Keratinocyte (primary cell): ENCODE measurements around the gene AKT1. TPM values are rescaled to one million over a fixed set of nuclear protein-coding genes. Genes with fewer than 3 reads are reported as not detected.

Experiments
- DNase-seq: peaks from one replicate; pipeline ENCODE4 v3.0.0-alpha.2; 2011; ENCODE audit warnings: low read depth, missing footprints, low spot score
- FAIRE-seq: peaks from 2 replicates; lab custom pipeline; 2011; peaks lifted over from hg19 to GRCh38; lab: Jason Lieb, UNC
- H2AFZ ChIP-seq: 2 replicates; pipeline ENCODE4 v1.6.0; 2012; ENCODE audit warnings: low read length, control low read depth, inconsistent platforms; ENCODE audit not compliant: control insufficient read depth
- H3K27ac ChIP-seq: 2 replicates; pipeline ENCODE4 v1.5.1; 2011; ENCODE audit warnings: low read length; ENCODE audit not compliant: control insufficient read depth, insufficient read depth
- H3K27me3 ChIP-seq: 3 replicates; pipeline ENCODE4 v1.6.0; 2011; ENCODE audit warnings: low read length; ENCODE audit not compliant: control insufficient read depth, insufficient read depth; ENCODE audit errors: extremely low read depth
- H3K36me3 ChIP-seq, 2 experiments: 2 replicates in 1 of 2; 3 replicates in 1 of 2; pipeline ENCODE4 v1.5.1; 2011; ENCODE audit warnings: low read length in 2 of 2, mild to moderate bottlenecking in 1 of 2; ENCODE audit not compliant: control insufficient read depth in 2 of 2, insufficient read depth in 2 of 2; ENCODE audit errors: extremely low read depth in 1 of 2
- H3K4me1 ChIP-seq: 3 replicates; pipeline ENCODE4 v1.5.1; 2011; ENCODE audit warnings: low read length; ENCODE audit not compliant: control insufficient read depth, insufficient read depth; ENCODE audit errors: extremely low read depth
- H3K4me2 ChIP-seq: 3 replicates; pipeline ENCODE4 v1.6.0; 2011; ENCODE audit warnings: low read depth, low read length; ENCODE audit not compliant: control insufficient read depth, insufficient read depth; ENCODE audit errors: extremely low read depth
- H3K4me3 ChIP-seq, 3 experiments: fragments of 200-600 bp in 1 of 3; sonication (generic) in 1 of 3; 2 replicates in 2 of 3; 3 replicates in 1 of 3; pipeline ENCODE4 v1.5.1; 2011 to 2016; ENCODE audit warnings: low read length in 3 of 3, mild to moderate bottlenecking in 3 of 3, control low read depth in 2 of 3, inconsistent platforms in 1 of 3, low read depth in 1 of 3, mixed read lengths in 1 of 3, mixed run types in 1 of 3, moderate library complexity in 1 of 3; ENCODE audit not compliant: control insufficient read depth in 2 of 3, insufficient read depth in 2 of 3; ENCODE audit errors: extremely low read depth in 1 of 3
- H3K79me2 ChIP-seq: 2 replicates; pipeline ENCODE4 v1.6.0; 2012; ENCODE audit warnings: low read length; ENCODE audit not compliant: control insufficient read depth, insufficient read depth
- H3K9ac ChIP-seq: 3 replicates; pipeline ENCODE4 v1.6.0; 2011; ENCODE audit warnings: low read length; ENCODE audit not compliant: control insufficient read depth, insufficient read depth; ENCODE audit errors: extremely low read depth
- H3K9me1 ChIP-seq: 3 replicates; pipeline ENCODE4 v1.6.0; 2011; ENCODE audit warnings: low read length; ENCODE audit not compliant: control insufficient read depth, insufficient read depth; ENCODE audit errors: extremely low read depth
- H3K9me3 ChIP-seq: 2 replicates; pipeline ENCODE4 v1.5.1; 2012; ENCODE audit warnings: low read depth, low read length; ENCODE audit not compliant: control insufficient read depth
- H4K20me1 ChIP-seq: 3 replicates; pipeline ENCODE4 v1.6.0; 2011; ENCODE audit warnings: low read length; ENCODE audit not compliant: control insufficient read depth, insufficient read depth; ENCODE audit errors: extremely low read depth
- EZH2 ChIP-seq: IDR thresholded peaks from one replicate; pipeline ENCODE4 v1.6.1; 2012; ENCODE audit warnings: inconsistent platforms, mild to moderate bottlenecking, low read length, moderate library complexity
- dilution Hi-C: fragments of 300-500 bp; cut with MboI; formaldehyde crosslinking; loops from one replicate; pipeline ENCODE4 v1.7.0; 2020; ENCODE audit warnings: low sequenced_read_pairs; ENCODE audit not compliant: extremely low pct_ligation_motif_present
- polyA minus RNA-seq, 3 experiments: library from RNA; depleted of rRNA, polyadenylated mRNA; stranded (reverse); fragments of >200 nt; gene quantifications; 1 replicate in 1 of 3; 2 replicates in 1 of 3; 3 replicates in 1 of 3; pipeline ENCODE4 v1.2.3, GENCODE V29; 2011
- polyA plus RNA-seq, 5 experiments: library from polyadenylated mRNA; depleted of rRNA in 3 of 5; stranded (reverse) in 3 of 5; stranded (forward) in 1 of 5; unstranded in 1 of 5; fragments of >200 nt; gene quantifications; 1 replicate in 1 of 5; 2 replicates in 3 of 5; 3 replicates in 1 of 5; pipeline versions ENCODE4 v1.2.1 to v1.2.3, GENCODE V29; 2011 to 2012; ENCODE audit warnings: missing spikeins in 2 of 5, low read depth in 1 of 5, low replicate concordance in 1 of 5
- TF ChIP-seq, protein P1 (sequence below), 3 experiments: IDR thresholded peaks in 1 of 3; conservative IDR thresholded peaks in 1 of 3; optimal IDR thresholded peaks in 1 of 3; 2 replicates in 2 of 3; 3 replicates in 1 of 3; pipeline versions ENCODE3 to v1.5.1; 2011; ENCODE audit warnings: low read length in 3 of 3, mild to moderate bottlenecking in 3 of 3, moderate library complexity in 2 of 3, control low read depth in 1 of 3, inconsistent platforms in 1 of 3; ENCODE audit not compliant: insufficient read depth in 2 of 3; ENCODE audit errors: extremely low read depth in 1 of 3

Gene AKT1
- polyA plus RNA-seq (82.3 to 102 TPM (median 95.5 TPM) in 3 replicates), polyA minus RNA-seq (123 to 292 TPM (median 136 TPM) in 3 replicates)
- 41.8 TPM for polyA plus RNA-seq (2011; ENCODE audit: low read depth)
- 92.7 and 139 TPM in 2 replicates for polyA plus RNA-seq (2011; cell fraction: cytosol; rRNA removed)
- 92.9 and 114 TPM in 2 replicates for polyA plus RNA-seq (2011; cell fraction: nucleus; rRNA removed)
- polyA plus RNA-seq (2012; ENCODE audit: low replicate concordance) = 42.3 and 107 TPM in 2 replicates
- 216 TPM for polyA minus RNA-seq (2011; cell fraction: cytosol; rRNA and poly(A)+ RNA removed)
- polyA minus RNA-seq (2011; cell fraction: nucleus; rRNA and poly(A)+ RNA removed) = 38.2 and 40.0 TPM in 2 replicates

DNA sequence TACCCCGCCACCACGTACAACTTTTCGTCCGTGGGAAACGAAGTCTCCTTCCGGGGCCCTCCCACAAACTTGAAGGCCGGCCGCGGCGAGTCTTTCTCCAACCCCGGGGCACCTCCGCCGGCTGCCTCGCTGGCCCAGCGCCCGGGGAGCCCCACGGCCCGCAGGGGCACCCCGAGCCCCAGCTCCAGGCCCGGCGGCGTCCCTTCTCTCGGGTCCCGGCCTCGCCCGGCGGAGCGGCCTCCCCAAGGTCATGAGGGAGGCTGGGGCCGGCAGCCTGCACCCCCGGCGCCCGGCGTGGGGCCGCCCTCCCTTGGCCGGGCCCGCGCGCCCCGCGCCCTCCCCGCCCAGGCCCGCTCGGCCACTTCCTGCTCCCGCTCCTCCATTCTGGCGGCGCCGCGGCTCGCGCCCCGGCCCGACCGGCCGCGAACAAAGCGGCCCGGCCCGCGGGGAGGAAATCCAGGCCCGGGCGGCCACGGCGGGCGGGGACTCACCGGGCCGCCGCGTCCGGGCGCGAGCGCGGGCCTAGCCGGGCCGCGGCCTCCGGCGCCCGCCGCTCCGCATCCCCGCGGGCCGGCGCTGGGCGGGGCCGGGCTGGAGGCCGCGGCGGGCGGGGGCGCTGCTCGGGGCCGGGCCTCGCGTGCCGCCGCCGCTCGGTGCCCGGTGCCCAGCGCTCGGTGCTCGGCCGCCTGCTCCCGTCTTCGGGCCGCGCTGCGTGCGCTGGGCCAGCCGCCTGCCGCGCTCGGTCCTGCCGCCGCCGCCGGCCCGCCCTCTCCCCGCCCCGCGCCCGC lies at the start of gene AKT1:
TSS of gene AKT1 (minus strand) at position 756 of the 788 bp plus-strand sequence. CDS start 3,105 bp downstream, outside the sequence.
- Histone ChIP-seq H4K20me1 (peaks cover 15% of the 10 kb centered on the region), H3K9me3 (no peaks in the 10 kb centered on the region), H3K27ac (peak within 1 kb of the TSS; percentile 58), H3K27me3 (peaks cover 13% of the 10 kb centered on the region), H3K36me3 (peaks cover 12 to 15% of the 10 kb centered on the region in 2 experiments), H3K4me1 (peaks cover 20% of the 10 kb centered on the region), H3K79me2 (peaks cover 47% of the 10 kb centered on the region), H3K4me2 (peak within 1 kb of the TSS; percentile 90), H3K4me3 (peak within 1 kb of the TSS; percentile 71 to 91 (median 87)), H3K9me1 (peaks cover 10% of the 10 kb centered on the region), H2AFZ (no peak within 1 kb of the TSS), H3K9ac (peak within 1 kb of the TSS; percentile 83)
- no peak for FAIRE-seq
- DNase-seq = no peak
- no peak for TF ChIP-seq EZH2
- TF ChIP-seq, protein P1, sequence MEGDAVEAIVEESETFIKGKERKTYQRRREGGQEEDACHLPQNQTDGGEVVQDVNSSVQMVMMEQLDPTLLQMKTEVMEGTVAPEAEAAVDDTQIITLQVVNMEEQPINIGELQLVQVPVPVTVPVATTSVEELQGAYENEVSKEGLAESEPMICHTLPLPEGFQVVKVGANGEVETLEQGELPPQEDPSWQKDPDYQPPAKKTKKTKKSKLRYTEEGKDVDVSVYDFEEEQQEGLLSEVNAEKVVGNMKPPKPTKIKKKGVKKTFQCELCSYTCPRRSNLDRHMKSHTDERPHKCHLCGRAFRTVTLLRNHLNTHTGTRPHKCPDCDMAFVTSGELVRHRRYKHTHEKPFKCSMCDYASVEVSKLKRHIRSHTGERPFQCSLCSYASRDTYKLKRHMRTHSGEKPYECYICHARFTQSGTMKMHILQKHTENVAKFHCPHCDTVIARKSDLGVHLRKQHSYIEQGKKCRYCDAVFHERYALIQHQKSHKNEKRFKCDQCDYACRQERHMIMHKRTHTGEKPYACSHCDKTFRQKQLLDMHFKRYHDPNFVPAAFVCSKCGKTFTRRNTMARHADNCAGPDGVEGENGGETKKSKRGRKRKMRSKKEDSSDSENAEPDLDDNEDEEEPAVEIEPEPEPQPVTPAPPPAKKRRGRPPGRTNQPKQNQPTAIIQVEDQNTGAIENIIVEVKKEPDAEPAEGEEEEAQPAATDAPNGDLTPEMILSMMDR (optimal IDR thresholded peaks at IDR 0.05 in 1 of 3, IDR thresholded peaks at IDR 0.05 in 1 of 3, conservative IDR thresholded peaks at IDR 0.05 in 1 of 3; ENCODE audit: extremely low read depth in 1 of 3, insufficient read depth in 2 of 3, low read length in 3 of 3) = no peak
- dilution Hi-C loops = no loop called here

DNA sequence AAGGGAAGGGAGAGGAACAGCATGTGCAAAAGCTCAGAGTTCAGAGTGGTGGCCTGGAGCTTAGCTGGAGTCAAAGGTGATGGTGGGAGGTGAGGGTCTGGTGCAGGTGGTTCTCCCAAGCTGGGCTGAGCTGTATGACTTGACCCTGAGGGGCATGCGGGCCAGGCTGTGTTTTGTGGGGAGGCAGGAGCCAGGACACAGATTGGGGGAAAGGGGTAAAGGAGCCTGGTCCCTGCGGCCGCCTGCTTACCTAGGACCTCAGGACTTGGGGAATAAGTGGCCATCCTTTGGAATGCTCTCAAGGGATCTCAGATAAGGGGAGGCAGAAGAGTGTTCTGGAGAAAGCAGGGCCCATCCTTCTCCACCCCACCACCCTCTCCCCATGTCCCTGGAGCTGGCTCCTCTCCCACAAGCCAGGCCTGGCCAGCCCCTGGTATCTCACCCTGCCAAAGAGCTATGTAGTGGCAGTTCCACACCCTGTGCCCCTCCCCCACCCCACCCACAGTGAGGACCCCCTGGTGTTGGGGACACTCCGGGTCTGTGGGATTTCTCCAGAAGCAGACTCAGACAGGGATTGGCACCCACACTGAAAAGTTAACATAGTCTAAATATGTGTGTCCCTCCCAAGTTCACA lies 49.6 kb upstream of the AKT1 start:
- peaks cover 34% of the 10 kb centered on the region for H3K27me3 ChIP-seq
- peaks cover 8% of the 10 kb centered on the region for H3K4me1 ChIP-seq
- H4K20me1 ChIP-seq = no peaks in the 10 kb centered on the region
- H3K79me2 ChIP-seq = no peaks in the 10 kb centered on the region
- H3K4me3 ChIP-seq = no peak overlapping the region
- no peaks in the 10 kb centered on the region for H3K9me1 ChIP-seq
- no peak overlapping the region for H3K9ac ChIP-seq
- H3K4me2 ChIP-seq = no peak overlapping the region
- H3K27ac ChIP-seq = no peak overlapping the region
- no peaks in the 10 kb centered on the region for H3K36me3 ChIP-seq
- DNase-seq = no peak
- FAIRE-seq = no peak
- dilution Hi-C loops = no loop called here
- H3K9me3 ChIP-seq = no peaks in the 10 kb centered on the region
- TF ChIP-seq, protein P1 (optimal IDR thresholded peaks at IDR 0.05 in 1 of 3, IDR thresholded peaks at IDR 0.05 in 1 of 3, conservative IDR thresholded peaks at IDR 0.05 in 1 of 3; ENCODE audit: extremely low read depth in 1 of 3, insufficient read depth in 2 of 3, low read length in 3 of 3) = no peak
- no peak for TF ChIP-seq EZH2
- H2AFZ ChIP-seq = no peak overlapping the region
